Cardiac muscle cell (in vitro differentiated cells and primary cell): ENCODE data around the gene ZBED1. TPM values are rescaled to one million over a fixed set of nuclear protein-coding genes. Genes with fewer than 3 reads are reported as not detected.

Experiments
- DNase-seq, 2 donors: peaks; one replicate each; pipeline versions ENCODE4 v3.0.0 to v3.0.0-alpha.2; 2010 to 2017; ENCODE audit warnings: low read depth in 1 of 2, low spot score in 1 of 2
- H3K27ac ChIP-seq: fragments of 200-600 bp; sonication (generic); 2 replicates; pipeline ENCODE4 v1.5.1; 2016
- H3K27me3 ChIP-seq: fragments of 200-600 bp; sonication (generic); 2 replicates; pipeline ENCODE4 v1.6.0; 2016; ENCODE audit warnings: control low read depth
- H3K36me3 ChIP-seq: fragments of 200-600 bp; sonication (generic); 2 replicates; pipeline ENCODE4 v1.5.1; 2016; ENCODE audit warnings: control low read depth
- H3K4me1 ChIP-seq: fragments of 200-600 bp; sonication (generic); 2 replicates; pipeline ENCODE4 v1.8.1; 2017; ENCODE audit warnings: low read depth, mild to moderate bottlenecking, mixed run types
- H3K4me3 ChIP-seq: fragments of 200-600 bp; sonication (generic); 2 replicates; pipeline ENCODE4 v1.5.1; 2016; ENCODE audit warnings: mild to moderate bottlenecking
- H3K9me3 ChIP-seq: fragments of 200-600 bp; sonication (generic); 2 replicates; pipeline ENCODE4 v1.5.1; 2017; ENCODE audit warnings: low read depth, mild to moderate bottlenecking, control low read depth
- CTCF ChIP-seq: IDR thresholded peaks from 2 replicates; pipeline ENCODE4 v1.5.1; 2012; ENCODE audit warnings: low read depth, mild to moderate bottlenecking, low read length
- polyA plus RNA-seq: library from polyadenylated mRNA; unstranded; fragments of >200 nt; fragmentation: Nextera tagmentation; extraction: Ambion mirVana; gene quantifications from 2 replicates; pipeline ENCODE4 v1.2.1, GENCODE V29; 2016
- total RNA-seq: library from RNA; depleted of rRNA; stranded (reverse); fragments of >200 nt; gene quantifications from 2 replicates; pipeline ENCODE4 v1.2.3, GENCODE V29; 2016

The ZBED1 gene
- total and polyA plus RNA-seq, 2 experiments from 2014 or later, result 21.0 to 32.3 TPM

GRCh38 chrX:2516623-2517022 lies 15.8 kb upstream of the ZBED1 start:
- no peak for DNase-seq
- Histone ChIP-seq H3K4me1 (no peaks in the 10 kb centered on the region), H3K27me3 (no peaks in the 10 kb centered on the region)

GRCh38 chrX:2514131-2514530 lies 13.4 kb upstream of the ZBED1 start:
- Histone ChIP-seq H3K4me1 (no peaks in the 10 kb centered on the region), H3K9me3 (no peaks in the 10 kb centered on the region), H3K4me3 (no peak overlapping the region), H3K27me3 (no peaks in the 10 kb centered on the region), H3K36me3 (no peaks in the 10 kb centered on the region), H3K27ac (no peak overlapping the region)
- no peak for TF ChIP-seq CTCF
- no peak for DNase-seq

More at GRCh38 chrX:2516623-2517022, 15.8 kb upstream of the ZBED1 start:
- H3K27ac ChIP-seq, result no peak overlapping the region
- TF ChIP-seq CTCF, result no peak
- H3K9me3 ChIP-seq, result no peaks in the 10 kb centered on the region
- H3K4me3 ChIP-seq, result no peak overlapping the region
- H3K36me3 ChIP-seq, result no peaks in the 10 kb centered on the region

GRCh38 chrX:2513121-2513664 lies 12.4 kb upstream of the ZBED1 start:
- no peak for TF ChIP-seq CTCF
- no peaks in the 10 kb centered on the region for H3K4me1 ChIP-seq
- DNase-seq, result no peak
- H3K9me3 ChIP-seq, result no peaks in the 10 kb centered on the region
- H3K4me3 ChIP-seq, result no peak overlapping the region
- no peaks in the 10 kb centered on the region for H3K27me3 ChIP-seq
- H3K27ac ChIP-seq, result no peak overlapping the region
- no peaks in the 10 kb centered on the region for H3K36me3 ChIP-seq

- H3K27ac ChIP-seq, result no peak overlapping the region
- no peaks in the 10 kb centered on the region for H3K4me1 ChIP-seq
- no peak overlapping the region for H3K4me3 ChIP-seq
- no peaks in the 10 kb centered on the region for H3K9me3 ChIP-seq
- DNase-seq, result no peak
- no peak for TF ChIP-seq CTCF
- H3K27me3 ChIP-seq, result no peaks in the 10 kb centered on the region
- H3K36me3 ChIP-seq, result no peaks in the 10 kb centered on the region
Observed at GRCh38 chrX:2512501-2512900, 11.7 kb upstream of the ZBED1 start.

GRCh38 chrX:2511326-2511725 lies 10.6 kb upstream of the ZBED1 start:
- Histone ChIP-seq H3K9me3 (no peaks in the 10 kb centered on the region), H3K36me3 (no peaks in the 10 kb centered on the region), H3K27ac (no peak overlapping the region), H3K4me3 (no peak overlapping the region), H3K4me1 (no peaks in the 10 kb centered on the region), H3K27me3 (no peaks in the 10 kb centered on the region)
- DNase-seq, result no peak
- TF ChIP-seq CTCF, result no peak
